Activated naive CD4-positive, alpha-beta T cell treated with anti-CD3 and anti-CD28 coated beads for 36 hours (primary cell): ENCODE data around the gene RNF112. TPM values are rescaled to one million over a fixed set of nuclear protein-coding genes. Genes with fewer than 3 reads are reported as not detected.

Experiments
- CTCF ChIA-PET: fragments of 350-600 bp; sonication (Branson Sonifier 250); formaldehyde crosslinking; loops from one replicate; lab custom pipeline; 2021; ENCODE audit warnings: antibody characterized with exemption; lab: Charles Lee
- DNase-seq: peaks from one replicate; pipeline ENCODE4 v3.0.0-alpha.2; 2020
- H3K27ac Mint-ChIP-seq: one replicate; pipeline ENCODE4 v1.8.0; 2021; ENCODE audit warnings: mild to moderate bottlenecking, mixed read lengths
- H3K27me3 Mint-ChIP-seq: one replicate; pipeline ENCODE4 v1.8.0; 2021; ENCODE audit warnings: low read depth, mixed read lengths
- H3K36me3 Mint-ChIP-seq: one replicate; pipeline ENCODE4 v1.8.0; 2021; ENCODE audit warnings: low read depth, mixed read lengths
- H3K4me1 Mint-ChIP-seq: one replicate; pipeline ENCODE4 v1.8.0; 2021; ENCODE audit warnings: low read depth, mixed read lengths
- H3K4me3 Mint-ChIP-seq: one replicate; pipeline ENCODE4 v1.8.0; 2021; ENCODE audit warnings: mild to moderate bottlenecking, moderate library complexity, mixed read lengths
- H3K9me3 Mint-ChIP-seq: one replicate; pipeline ENCODE4 v1.8.0; 2021; ENCODE audit warnings: mixed read lengths
- intact Hi-C: fragments of 100-400 bp; cut with micrococcal nuclease; formaldehyde crosslinking; loops from one replicate; pipeline ENCODE4 v1.15.1; 2023
- total RNA-seq, 2 experiments: library from RNA; stranded (reverse); gene quantifications; one replicate each; pipeline ENCODE4 v1.2.3, GENCODE V29; 2021

Gene RNF112
- total RNA-seq, 2 experiments from 2014 or later = 0.31 to 0.32 TPM

GRCh38 chr17:19377602-19378415 lies 33.2 kb upstream of the RNF112 start:
- peak overlapping the region; percentile 97 for H3K27ac Mint-ChIP-seq
- intact Hi-C loops = loop anchor here (1.0 to 5.0 kb wide), 6 partner anchors 16 to 1556 kb away; partner anchors contain the start of genes ALDH3A2 and B9D1
- H3K9me3 Mint-ChIP-seq = no peaks in the 10 kb centered on the region
- peaks cover 12% of the 10 kb centered on the region for H3K36me3 Mint-ChIP-seq
- peaks cover 8% of the 10 kb centered on the region for H3K4me1 Mint-ChIP-seq
- no peaks in the 10 kb centered on the region for H3K27me3 Mint-ChIP-seq
- peak; percentile 95 for DNase-seq
- CTCF ChIA-PET = interaction anchor here (0.9 to 4.6 kb wide), 7 partner anchors 9 to 385 kb away, joined by 3 to 46 read pairs (median 5); partner anchors contain the start of gene B9D1
- H3K4me3 Mint-ChIP-seq = peak overlapping the region; percentile 99

DNA sequence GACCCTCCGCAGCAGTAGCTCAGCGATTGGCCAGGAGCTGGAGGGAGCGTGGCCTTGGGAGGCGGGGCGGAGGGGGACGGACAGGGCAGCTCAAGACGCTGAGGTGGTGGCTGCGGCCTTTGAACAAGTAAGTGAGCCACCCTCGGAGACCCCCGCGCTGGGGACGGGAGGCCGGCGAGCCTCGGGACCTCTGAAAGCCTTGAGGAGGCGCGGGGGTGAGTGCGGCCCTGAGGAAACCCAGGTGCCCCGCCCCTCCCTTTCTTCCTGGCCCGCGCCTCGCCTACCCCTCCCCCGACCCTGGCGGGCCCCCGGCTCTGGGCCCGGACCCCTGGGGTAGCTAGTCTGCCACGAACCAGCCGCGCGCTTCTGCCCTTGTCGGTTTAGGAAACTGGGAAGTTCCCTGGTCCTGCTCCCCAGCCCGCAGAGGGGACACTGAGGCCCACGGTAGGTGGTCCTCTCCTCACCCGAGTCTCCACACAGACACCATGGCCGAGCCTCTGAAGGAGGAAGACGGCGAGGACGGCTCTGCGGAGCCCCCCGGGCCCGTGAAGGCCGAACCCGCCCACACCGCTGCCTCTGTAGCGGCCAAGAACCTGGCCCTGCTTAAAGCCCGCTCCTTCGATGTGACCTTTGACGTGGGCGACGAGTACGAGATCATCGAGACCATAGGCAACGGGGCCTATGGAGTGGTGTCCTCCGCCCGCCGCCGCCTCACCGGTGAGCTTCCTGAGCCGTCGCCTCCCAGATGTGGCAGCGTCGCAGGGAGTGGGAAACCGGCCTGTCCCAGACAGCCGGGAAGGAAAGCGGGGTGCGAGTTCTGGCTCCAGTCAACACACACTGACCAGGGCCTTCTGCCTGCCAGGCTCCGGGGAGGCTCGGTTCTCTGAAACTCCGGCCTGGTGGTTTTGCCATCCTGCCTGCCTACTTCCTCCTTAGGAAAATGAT lies 32.3 kb upstream of the RNF112 start, which contains the start of gene MAPK7:
Gene MAPK7 (plus strand): TSS at position 83 of the 945 bp plus-strand sequence. CDS start 403 bp downstream, at position 486.
- CTCF ChIA-PET = interaction anchor here (0.9 to 4.6 kb wide), 7 partner anchors 10 to 384 kb away, joined by 3 to 46 read pairs (median 5); partner anchors contain the start of gene B9D1
- H3K4me1 Mint-ChIP-seq = peaks cover 8% of the 10 kb centered on the region
- intact Hi-C loops = loop anchor here (1.0 to 5.0 kb wide), 6 partner anchors 16 to 1556 kb away; partner anchors contain the start of genes ALDH3A2 and B9D1

GRCh38 chr17:19379361-19380065 lies 31.5 kb upstream of the RNF112 start:
- no peak for DNase-seq
- intact Hi-C loops = loop anchor here (5.0 kb wide), 4 partner anchors 68 to 1557 kb away; no protein-coding TSS in a partner anchor
- Mint-ChIP-seq H3K4me1 (peaks cover 8% of the 10 kb centered on the region), H3K27ac (no peak overlapping the region), H3K9me3 (no peaks in the 10 kb centered on the region), H3K27me3 (no peaks in the 10 kb centered on the region), H3K4me3 (peak overlapping the region; percentile 99), H3K36me3 (peaks cover 13% of the 10 kb centered on the region)
- CTCF ChIA-PET = interaction anchor here (0.6 to 4.6 kb wide), 2 partner anchors 15 to 51 kb away, joined by 3 to 46 read pairs; partner anchors contain the start of gene B9D1

More for the DNA sequence above, 32.3 kb upstream of the RNF112 start, which contains the start of gene MAPK7:
- Mint-ChIP-seq H3K4me3 (peak within 1 kb of the TSS; percentile 99), H3K36me3 (peaks cover 13% of the 10 kb centered on the region), H3K9me3 (no peaks in the 10 kb centered on the region), H3K27ac (peak within 1 kb of the TSS; percentile 97), H3K27me3 (no peaks in the 10 kb centered on the region)
- DNase-seq = no peak

DNA sequence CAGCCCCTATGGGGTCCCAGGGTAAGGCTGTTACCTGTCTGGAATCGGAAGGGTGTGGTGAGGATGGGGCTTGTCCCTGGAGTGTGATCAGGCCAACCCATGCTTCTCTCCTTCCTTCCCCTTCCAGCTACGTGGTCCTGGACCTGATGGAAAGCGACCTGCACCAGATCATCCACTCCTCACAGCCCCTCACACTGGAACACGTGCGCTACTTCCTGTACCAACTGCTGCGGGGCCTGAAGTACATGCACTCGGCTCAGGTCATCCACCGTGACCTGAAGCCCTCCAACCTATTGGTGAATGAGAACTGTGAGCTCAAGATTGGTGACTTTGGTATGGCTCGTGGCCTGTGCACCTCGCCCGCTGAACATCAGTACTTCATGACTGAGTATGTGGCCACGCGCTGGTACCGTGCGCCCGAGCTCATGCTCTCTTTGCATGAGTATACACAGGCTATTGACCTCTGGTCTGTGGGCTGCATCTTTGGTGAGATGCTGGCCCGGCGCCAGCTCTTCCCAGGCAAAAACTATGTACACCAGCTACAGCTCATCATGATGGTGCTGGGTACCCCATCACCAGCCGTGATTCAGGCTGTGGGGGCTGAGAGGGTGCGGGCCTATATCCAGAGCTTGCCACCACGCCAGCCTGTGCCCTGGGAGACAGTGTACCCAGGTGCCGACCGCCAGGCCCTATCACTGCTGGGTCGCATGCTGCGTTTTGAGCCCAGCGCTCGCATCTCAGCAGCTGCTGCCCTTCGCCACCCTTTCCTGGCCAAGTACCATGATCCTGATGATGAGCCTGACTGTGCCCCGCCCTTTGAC lies 30.3 kb upstream of the RNF112 start:
- DNase-seq = no peak
- no peak overlapping the region for H3K4me3 Mint-ChIP-seq
- no peaks in the 10 kb centered on the region for H3K27me3 Mint-ChIP-seq
- H3K4me1 Mint-ChIP-seq = peaks cover 8% of the 10 kb centered on the region
- H3K27ac Mint-ChIP-seq = no peak overlapping the region
- CTCF ChIA-PET = interaction anchor here (4.6 kb wide), 1 partner anchor 17 kb away, joined by 46 read pairs; the partner anchor contains the start of gene B9D1
- peaks cover 13% of the 10 kb centered on the region for H3K36me3 Mint-ChIP-seq
- H3K9me3 Mint-ChIP-seq = no peaks in the 10 kb centered on the region
- intact Hi-C loops = no loop called here

DNA sequence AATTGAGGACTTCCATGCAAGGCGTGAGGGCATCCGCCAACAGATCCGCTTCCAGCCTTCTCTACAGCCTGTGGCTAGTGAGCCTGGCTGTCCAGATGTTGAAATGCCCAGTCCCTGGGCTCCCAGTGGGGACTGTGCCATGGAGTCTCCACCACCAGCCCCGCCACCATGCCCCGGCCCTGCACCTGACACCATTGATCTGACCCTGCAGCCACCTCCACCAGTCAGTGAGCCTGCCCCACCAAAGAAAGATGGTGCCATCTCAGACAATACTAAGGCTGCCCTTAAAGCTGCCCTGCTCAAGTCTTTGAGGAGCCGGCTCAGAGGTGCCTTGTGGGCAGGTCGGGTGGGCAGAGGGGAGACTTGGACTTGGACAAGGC lies 29.7 kb upstream of the RNF112 start:
- intact Hi-C loops = no loop called here

GRCh38 chr17:19381741-19382444 lies 29.1 kb upstream of the RNF112 start:
- H3K4me3 Mint-ChIP-seq = no peak overlapping the region

More for the DNA sequence above, 29.7 kb upstream of the RNF112 start:
- no peaks in the 10 kb centered on the region for H3K9me3 Mint-ChIP-seq
- peaks cover 13% of the 10 kb centered on the region for H3K36me3 Mint-ChIP-seq
- no peak overlapping the region for H3K4me3 Mint-ChIP-seq
- CTCF ChIA-PET = interaction anchor here (4.6 kb wide), 1 partner anchor 17 kb away, joined by 46 read pairs; the partner anchor contains the start of gene B9D1
- no peak overlapping the region for H3K27ac Mint-ChIP-seq
- H3K27me3 Mint-ChIP-seq = no peaks in the 10 kb centered on the region
- no peak for DNase-seq
- peaks cover 5% of the 10 kb centered on the region for H3K4me1 Mint-ChIP-seq

DNA sequence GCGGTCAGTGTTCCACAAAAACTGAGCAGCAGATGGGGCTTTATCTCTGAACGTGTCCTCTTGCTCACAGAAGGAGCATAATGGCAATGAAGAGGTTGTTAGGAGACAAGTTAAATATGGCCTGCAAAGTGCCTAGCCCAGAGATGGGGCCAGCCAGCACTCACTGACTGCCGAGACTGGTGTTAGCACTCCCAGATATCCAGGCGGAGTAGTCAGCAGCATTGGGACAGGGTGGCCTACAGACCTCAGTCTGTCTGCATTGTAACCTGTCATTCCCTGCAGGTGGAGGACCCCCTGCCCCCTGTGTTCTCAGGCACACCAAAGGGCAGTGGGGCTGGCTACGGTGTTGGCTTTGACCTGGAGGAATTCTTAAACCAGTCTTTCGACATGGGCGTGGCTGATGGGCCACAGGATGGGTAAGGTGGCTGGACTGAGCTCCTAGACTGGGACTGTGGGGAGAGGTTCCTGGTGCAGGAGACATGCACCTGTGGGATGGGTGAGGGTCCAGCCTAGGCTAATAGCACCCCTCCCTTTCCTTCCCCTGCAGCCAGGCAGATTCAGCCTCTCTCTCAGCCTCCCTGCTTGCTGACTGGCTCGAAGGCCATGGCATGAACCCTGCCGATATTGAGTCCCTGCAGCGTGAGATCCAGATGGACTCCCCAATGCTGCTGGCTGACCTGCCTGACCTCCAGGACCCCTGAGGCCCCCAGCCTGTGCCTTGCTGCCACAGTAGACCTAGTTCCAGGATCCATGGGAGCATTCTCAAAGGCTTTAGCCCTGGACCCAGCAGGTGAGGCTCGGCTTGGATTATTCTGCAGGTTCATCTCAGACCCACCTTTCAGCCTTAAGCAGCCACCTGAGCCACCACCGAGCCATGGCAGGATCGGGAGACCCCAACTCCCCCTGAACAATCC lies 28.2 kb upstream of the RNF112 start:
- H3K36me3 Mint-ChIP-seq = peaks cover 13% of the 10 kb centered on the region
- no peaks in the 10 kb centered on the region for H3K4me1 Mint-ChIP-seq
- CTCF ChIA-PET = no interaction called here

More at GRCh38 chr17:19381741-19382444, 29.1 kb upstream of the RNF112 start:
- no peak for DNase-seq
- Mint-ChIP-seq H3K4me1 (peaks cover 3% of the 10 kb centered on the region), H3K27me3 (no peaks in the 10 kb centered on the region), H3K36me3 (peaks cover 13% of the 10 kb centered on the region), H3K27ac (no peak overlapping the region), H3K9me3 (no peaks in the 10 kb centered on the region)
- CTCF ChIA-PET = no interaction called here
- intact Hi-C loops = no loop called here

GRCh38 chr17:19383681-19384470 lies 27.2 kb upstream of the RNF112 start:
- Mint-ChIP-seq H3K27me3 (no peaks in the 10 kb centered on the region), H3K36me3 (peaks cover 13% of the 10 kb centered on the region), H3K9me3 (no peaks in the 10 kb centered on the region), H3K4me3 (no peak overlapping the region), H3K4me1 (no peaks in the 10 kb centered on the region), H3K27ac (no peak overlapping the region)
- no peak for DNase-seq
- intact Hi-C loops = no loop called here
- CTCF ChIA-PET = no interaction called here

More for the DNA sequence above, 28.2 kb upstream of the RNF112 start:
- Mint-ChIP-seq H3K9me3 (no peaks in the 10 kb centered on the region), H3K27me3 (no peaks in the 10 kb centered on the region), H3K27ac (no peak overlapping the region), H3K4me3 (no peak overlapping the region)
- no peak for DNase-seq
- intact Hi-C loops = no loop called here

DNA sequence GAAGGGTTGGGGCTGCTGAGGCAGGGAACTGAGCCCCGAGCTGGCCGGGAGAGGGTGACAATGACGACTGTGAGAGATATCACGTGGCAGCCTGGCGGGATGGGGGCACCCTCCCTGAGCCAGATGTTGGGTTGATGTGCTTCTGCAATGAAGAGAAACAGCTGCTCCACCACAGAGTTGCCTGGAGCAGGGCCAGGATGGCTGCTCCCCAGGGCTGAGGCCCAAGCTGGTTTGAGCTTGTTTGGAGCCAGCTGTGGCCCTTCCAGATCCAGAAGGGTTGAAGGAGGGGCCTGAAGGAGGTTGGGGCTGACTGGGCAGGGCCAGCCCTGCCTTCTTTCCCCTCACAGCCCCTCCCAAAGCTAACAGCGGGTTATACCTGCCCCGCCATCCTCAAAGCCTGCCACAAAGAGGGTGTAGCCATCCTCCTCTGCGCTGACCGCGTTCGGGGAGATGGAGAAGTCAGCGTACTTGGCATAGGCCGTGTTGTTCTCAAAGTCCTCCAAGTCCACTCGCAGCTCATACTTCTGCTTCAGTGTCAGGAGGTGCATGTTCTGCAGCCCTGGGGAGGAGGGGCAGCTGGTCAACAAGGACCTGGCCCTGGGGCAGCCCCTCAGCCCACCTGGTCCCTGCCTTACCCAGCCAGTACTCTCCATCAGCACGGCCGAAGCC lies 26.2 kb upstream of the RNF112 start:
- Mint-ChIP-seq H3K4me1 (no peaks in the 10 kb centered on the region), H3K36me3 (peaks cover 10% of the 10 kb centered on the region), H3K27me3 (no peaks in the 10 kb centered on the region), H3K27ac (no peak overlapping the region), H3K4me3 (no peak overlapping the region), H3K9me3 (no peaks in the 10 kb centered on the region)
- intact Hi-C loops = no loop called here
- no peak for DNase-seq
- CTCF ChIA-PET = interaction anchor here (0.6 to 0.8 kb wide), 2 partner anchors 13 to 262 kb away, joined by 3 read pairs; no protein-coding TSS in a partner anchor
